Measurements from ENCODE around the gene ANTXR2.
"Not testable (repeated sequence)": the region's sequence is repeated elsewhere in the genome, so short reads cannot be mapped to it uniquely, and the experiment has no call there.

The ANTXR2 gene

GRCh38 chr4:79991100-79991499, 81.9 kb downstream of the ANTXR2 start:
- DNase-seq (ENCODE audit: low read depth, low spot score), result not testable (repeated sequence)

- DNase-seq (ENCODE audit: low read depth, low spot score), result no peak
These were observed 85.6 kb downstream of the ANTXR2 start for GRCh38 chr4:79987401-79987800.

GRCh38 chr4:79983431-79983830, 89.6 kb downstream of the ANTXR2 start:
- DNase-seq (ENCODE audit: low read depth, low spot score), result no peak

GRCh38 chr4:79982601-79983322, 90.3 kb downstream of the ANTXR2 start:
- no peak for DNase-seq (ENCODE audit: low read depth, low spot score)

DNA sequence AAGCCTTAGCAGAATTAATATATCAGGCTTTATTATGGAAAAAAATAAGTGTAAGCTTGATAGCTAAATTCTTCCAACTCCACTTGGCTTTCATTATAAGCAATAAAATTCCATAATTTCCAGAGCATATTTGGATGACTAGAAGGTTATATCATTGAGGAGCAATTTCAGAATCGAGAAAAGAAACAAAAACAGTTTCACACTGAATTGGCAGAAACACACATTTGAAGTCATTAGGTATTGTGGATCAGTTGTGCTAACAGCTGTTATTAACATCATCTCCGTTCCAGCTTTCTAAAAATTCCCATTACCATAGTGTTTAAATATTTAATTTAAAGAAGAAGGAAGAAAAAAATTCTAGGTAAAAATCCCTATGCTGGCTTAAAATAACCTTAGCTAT, 92.6 kb downstream of the ANTXR2 start:
- DNase-seq (ENCODE audit: low read depth, low spot score), result no peak

DNA sequence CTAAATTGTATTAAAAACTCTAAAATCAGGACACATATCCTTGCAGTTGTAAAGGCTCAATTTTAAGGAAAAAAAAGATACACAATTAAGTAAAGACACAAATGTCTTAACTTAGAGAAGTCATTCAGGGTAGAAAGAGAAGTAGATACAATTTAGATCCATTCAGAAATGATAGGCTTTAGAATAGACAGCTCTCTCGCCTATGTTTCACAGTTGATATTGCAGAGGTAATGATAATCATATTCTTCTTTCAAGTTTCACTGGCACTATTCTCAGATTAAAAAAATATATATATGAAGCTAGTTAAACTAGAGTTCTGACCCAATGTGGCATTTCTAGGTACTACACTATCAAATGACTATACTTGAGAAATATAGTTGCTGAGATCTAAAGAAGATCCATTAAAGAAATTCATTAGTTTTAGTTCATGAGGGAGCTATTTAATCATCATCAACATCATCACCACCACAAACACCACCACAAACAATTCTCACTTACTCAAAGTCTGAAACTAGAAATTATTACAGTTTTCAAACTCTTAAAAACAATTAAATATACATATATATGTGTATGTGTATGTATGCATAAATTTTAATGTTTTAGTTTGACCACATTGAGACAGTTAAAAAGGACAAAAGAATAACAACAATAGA, 93.1 kb downstream of the ANTXR2 start:
- no peak for DNase-seq (ENCODE audit: low read depth, low spot score)

GRCh38 chr4:79977131-79977840, 95.7 kb downstream of the ANTXR2 start:
- no peak for DNase-seq (ENCODE audit: low read depth, low spot score)

GRCh38 chr4:79964400-79965211, 108.4 kb downstream of the ANTXR2 start:
- peak; percentile 77 for DNase-seq (ENCODE audit: low read depth, low spot score)

DNA sequence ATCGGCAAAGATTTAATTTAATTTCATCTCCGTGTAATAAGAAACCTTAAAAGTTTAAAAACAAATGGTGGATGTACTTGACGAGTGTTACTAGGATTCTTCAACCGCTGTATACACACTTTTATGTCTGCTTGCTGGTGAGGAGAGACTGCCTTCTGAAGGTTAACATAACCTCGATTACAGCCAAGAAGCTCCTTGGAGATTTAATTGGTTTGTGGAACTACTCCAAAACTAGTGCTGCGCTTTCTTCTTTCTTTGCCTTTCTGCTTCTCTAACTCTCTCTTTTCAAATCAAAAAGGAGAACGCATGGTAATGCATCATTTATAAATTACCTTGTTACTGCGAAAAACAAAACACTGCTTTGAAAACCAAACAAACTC, 109.0 kb downstream of the ANTXR2 start:
- peak; percentile 51 for DNase-seq (ENCODE audit: low read depth, low spot score)

GRCh38 chr4:79959652-79960051, 113.4 kb downstream of the ANTXR2 start:
- no peak for DNase-seq (ENCODE audit: low read depth, low spot score)

DNA sequence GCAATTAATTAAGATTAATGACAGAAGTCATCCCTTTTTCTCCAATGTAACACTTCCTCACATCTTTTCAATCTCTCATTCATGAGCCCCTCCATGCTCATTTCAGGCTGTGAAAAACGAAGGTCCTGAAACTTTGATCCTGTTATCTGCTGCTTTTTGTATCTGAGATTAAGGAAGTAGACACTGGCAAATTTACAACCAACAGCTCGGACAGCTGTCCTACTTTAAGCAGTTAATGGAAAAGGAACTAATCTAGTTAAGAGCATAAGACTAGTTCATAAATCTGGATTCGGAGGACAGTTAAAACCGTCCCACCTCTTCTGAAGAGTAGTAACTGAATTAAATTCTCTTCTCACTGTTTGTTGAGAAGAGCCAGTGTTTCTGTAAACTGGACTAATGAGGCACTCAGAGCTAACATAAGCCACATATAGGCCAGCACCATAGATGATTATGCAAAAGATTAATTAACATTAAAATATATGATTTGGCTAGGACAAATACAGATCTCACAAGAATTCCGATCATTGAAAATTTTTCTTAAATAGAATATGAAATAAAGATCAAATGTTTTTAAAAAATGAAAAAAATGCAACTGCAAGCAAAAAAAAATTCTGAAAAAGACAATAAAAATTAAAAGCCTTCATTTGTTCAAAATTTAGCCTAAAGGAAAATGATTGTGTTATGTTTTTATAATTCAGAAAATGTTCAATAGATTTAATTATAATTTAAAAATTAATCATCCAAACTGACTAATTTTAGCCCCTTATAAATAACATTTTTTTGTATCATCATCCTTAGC, 114.4 kb downstream of the ANTXR2 start:
- DNase-seq (ENCODE audit: low read depth, low spot score), result no peak

GRCh38 chr4:79949178-79949577, 123.9 kb downstream of the ANTXR2 start:
- DNase-seq (ENCODE audit: low read depth, low spot score), result no peak

- no peak for DNase-seq (ENCODE audit: low read depth, low spot score)
These were observed 124.3 kb downstream of the ANTXR2 start for GRCh38 chr4:79948739-79949138.

DNA sequence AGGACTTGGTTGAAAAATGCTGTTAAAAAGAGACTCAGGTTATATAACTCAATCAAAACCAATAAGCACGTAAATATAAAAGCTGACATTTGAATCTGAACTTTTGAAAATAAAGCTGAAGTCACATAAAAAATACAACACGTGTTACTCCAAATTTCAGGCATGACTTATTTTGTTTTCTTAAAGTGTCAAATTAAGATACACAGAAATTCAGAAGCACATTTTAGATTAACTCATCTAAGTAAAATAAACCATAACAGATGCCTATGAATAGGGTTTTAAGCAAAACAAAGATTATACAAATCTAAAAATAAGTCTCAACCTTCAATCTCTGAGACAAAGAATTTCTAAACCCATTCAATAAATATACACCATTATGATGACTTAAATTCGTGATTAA, 124.8 kb downstream of the ANTXR2 start:
- no peak for DNase-seq (ENCODE audit: low read depth, low spot score)

DNA sequence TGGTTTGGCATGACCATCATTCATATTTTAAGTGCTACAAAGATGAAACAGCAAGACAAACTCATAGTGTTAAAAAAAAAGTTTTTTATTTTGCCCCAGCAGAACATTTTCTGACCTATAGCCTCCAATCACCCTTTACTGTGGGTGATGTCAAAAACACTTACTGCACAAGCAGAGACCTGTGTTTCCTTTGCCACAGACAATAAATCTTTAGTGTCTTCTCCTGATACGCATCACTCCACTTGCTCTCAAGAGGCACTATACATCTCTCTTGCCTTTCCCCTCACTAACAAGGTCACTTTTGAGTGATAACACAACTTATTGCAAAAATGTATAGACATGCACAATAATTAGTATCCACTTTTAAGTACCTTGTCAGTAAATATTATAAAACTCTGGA, 125.6 kb downstream of the ANTXR2 start:
- DNase-seq (ENCODE audit: low read depth, low spot score), result no peak

DNA sequence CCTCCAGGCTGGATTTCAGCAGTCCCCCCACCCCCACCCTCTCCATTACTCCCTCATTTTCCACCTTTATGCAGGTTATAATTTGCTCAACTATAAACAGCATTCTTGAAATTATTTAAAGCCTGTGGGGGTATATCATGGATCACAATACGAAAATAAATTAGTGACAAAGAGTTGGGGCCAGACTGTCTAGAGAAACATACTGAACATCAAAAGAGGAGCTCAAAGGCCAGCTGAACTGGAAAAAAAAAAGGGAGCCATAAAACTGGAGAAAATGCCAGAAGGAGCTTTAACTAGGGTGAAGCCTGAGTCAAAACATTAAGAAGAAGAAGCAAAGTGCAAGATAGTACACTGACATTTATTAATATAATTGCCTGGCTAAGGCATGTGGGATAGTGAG, 137.8 kb downstream of the ANTXR2 start:
- DNase-seq (ENCODE audit: low read depth, low spot score), result peak; percentile 32

GRCh38 chr4:79934660-79935059, 138.4 kb downstream of the ANTXR2 start:
- no peak for DNase-seq (ENCODE audit: low read depth, low spot score)

DNA sequence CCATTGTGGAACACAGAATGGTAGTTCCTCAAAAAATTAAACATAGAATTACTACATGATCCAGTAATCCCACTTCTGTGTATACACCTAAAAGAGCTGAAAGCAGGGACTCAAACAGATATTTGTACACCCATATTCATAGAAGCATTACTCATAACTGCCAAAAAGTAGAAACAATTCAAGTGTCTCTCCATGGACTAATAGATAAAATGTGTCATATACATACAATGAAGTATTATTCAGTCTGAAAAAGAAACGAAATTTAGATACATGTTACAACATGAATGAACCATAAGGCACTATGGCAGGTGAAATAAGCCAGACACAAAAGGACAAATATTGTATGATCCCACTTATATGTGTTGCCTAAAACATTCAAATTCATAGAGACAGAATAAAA, 145.1 kb downstream of the ANTXR2 start:
- DNase-seq (ENCODE audit: low read depth, low spot score), result no peak

DNA sequence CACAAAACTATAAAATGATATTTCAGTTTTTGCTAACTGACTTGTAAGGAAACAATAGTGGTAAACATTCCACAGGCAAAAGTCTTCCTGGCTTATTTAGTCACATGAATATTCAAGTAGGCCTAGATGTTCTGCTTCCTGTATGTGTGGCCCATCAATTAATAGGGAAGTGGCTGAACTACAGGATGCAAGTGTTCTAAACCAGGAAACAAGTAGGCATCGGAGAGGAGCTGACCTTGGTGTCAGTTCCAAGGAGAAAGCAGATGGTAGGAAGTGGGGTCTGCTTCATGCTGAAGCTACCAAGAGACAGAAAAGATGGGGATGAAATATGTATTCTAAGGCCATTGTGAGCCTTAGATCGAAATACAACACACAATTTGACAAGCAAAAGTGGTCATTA, 149.7 kb downstream of the ANTXR2 start:
- no peak for DNase-seq (ENCODE audit: low read depth, low spot score)

DNA sequence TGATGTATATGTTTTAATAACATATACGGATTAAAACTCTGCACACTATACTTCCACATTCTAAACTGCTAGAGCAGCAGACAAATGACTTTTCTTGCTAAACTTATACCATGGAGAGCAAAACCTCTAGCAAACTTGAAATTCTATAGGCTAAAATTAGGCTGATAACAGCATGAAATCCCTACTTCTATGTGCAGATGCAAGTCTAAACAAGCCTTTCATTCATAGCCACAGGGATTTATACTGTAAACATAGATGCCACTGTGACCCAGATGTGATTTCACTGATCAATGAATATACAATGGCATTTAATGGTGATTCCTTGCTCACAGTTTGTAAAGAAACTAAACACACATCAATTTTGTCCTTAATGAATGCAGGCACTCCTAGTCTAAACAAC, 151.0 kb downstream of the ANTXR2 start:
- DNase-seq (ENCODE audit: low read depth, low spot score), result no peak

- DNase-seq (ENCODE audit: low read depth, low spot score), result no peak
These were observed 152.7 kb downstream of the ANTXR2 start for GRCh38 chr4:79920163-79920853.

Data from astrocyte of the hippocampus (primary cell).